Urothelium cell line (cell line): ENCODE measurements around the gene RNFT1.
"Not testable (repeated sequence)": the region's sequence is repeated elsewhere in the genome, so short reads cannot be mapped to it uniquely, and the experiment has no call there.

ENCODE experiments used
- DNase-seq: peaks from one replicate; pipeline ENCODE4 v3.0.0; 2011; ENCODE audit warnings: low spot score, mixed read lengths
- FAIRE-seq: peaks from 2 replicates; lab custom pipeline; 2011; peaks lifted over from hg19 to GRCh38; lab: Jason Lieb, UNC

Gene RNFT1, protein sequence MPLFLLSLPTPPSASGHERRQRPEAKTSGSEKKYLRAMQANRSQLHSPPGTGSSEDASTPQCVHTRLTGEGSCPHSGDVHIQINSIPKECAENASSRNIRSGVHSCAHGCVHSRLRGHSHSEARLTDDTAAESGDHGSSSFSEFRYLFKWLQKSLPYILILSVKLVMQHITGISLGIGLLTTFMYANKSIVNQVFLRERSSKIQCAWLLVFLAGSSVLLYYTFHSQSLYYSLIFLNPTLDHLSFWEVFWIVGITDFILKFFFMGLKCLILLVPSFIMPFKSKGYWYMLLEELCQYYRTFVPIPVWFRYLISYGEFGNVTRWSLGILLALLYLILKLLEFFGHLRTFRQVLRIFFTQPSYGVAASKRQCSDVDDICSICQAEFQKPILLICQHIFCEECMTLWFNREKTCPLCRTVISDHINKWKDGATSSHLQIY

DNA sequence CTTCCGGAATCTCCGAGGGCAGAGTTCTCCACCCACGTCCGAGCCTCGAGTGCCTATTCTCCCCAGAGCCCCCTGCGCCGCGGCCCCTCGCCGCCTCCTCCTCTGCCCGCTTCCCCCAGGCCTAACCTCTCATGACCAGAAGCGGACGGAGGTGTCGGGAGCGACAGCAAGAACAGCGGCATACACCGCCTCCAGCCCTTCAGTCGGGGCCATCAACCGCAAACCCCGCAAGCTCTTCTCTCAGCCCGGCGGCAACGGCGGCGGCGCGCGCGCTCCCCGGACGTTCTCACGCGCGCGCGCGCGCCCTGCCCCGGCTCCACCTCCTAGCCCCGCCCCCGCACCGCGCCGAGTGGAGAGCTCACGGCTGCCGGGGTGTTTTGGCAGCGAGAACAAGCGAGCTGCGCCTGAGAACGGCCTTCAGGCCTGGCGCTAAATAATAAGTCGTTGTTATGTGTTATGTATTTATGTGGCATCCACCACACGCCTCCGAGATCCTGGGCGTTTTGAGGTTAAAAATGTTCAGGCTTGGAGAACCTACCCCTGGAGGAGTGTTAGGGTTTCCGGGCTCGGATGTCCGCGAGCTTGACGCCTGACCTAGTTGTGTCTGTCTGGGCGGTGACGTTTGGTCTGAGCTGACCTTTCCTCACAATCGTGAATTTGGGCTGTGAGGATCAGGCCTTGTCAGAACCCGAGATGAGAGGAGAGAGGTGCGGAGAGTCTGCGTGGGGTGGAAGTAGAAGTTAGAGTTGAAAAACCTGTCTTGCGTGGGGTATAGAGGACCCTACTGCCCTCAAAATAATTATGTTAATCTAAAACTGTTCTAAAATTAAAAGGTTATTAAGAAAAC is at the start of gene RNFT1:
Gene RNFT1 (minus strand): TSS at position 259 of the 847 bp plus-strand sequence. CDS start 77 bp downstream, at position 182.
- peak; percentile 99 for DNase-seq
- peak; percentile 94 for FAIRE-seq

DNA sequence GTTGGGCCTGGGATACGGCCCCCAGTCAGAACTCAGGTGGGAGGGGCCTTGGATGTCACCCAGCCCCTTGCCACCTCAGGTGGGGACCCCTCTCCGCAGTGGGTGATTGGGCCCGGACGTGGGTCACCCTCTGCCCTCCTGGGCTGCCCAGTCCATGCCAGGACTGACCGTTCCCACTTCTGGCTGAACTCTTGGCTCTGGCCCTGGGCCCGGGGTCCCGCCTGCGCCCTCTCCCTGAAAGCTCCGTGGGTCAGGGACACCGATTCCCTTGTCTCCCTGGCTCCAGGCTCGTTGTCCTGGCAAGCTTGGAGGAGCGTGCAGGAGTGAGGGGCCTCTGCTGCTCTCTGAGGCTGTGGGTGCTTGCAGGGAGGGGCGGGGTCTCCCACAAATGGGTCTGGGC is 44.8 kb upstream of the RNFT1 start:
- DNase-seq: not testable (repeated sequence)
- peak; percentile 9 for FAIRE-seq

DNA sequence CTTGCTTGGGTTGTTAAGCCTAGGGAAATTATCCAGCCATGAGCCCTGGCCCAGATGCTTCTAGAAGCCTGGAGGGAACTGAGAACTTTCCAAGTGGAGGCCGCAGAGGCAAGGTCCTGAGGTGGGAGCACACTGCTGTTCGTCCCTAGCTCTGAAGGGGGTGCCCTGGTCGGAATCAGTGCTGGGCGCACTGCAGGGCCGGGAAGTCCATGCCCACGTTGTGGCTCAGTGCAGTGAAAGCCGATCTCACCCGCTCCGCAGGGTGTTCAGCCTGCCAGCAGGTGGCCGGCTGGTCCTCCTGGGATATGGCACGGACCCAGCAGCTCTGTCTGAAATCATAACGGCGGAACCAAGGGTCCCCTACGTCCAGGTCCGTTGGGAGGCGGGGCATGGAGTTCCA is 43.8 kb upstream of the RNFT1 start:
- peak; percentile 61 for FAIRE-seq
- DNase-seq: not testable (repeated sequence)

DNA sequence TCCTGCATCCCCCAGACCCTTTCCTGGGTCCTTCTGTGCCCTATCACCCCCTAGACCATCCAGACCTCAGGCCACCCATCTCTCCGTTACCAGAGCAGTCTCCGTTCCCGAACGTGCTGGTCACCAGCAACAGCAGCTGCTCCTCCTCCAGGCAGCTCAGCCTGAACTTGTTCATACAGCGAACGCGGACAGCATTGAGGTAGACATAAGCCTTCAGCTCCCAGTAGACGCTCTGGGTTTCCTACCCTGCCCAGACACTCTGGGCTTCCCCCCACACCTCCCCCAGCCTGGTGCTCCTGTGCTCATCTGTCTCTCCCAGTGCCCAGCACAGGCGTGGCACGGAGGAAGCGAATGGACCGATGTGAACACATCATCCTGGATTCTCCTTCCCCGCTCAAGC is 41.6 kb upstream of the RNFT1 start:
- DNase-seq (peak; percentile 0), FAIRE-seq (no peak)

DNA sequence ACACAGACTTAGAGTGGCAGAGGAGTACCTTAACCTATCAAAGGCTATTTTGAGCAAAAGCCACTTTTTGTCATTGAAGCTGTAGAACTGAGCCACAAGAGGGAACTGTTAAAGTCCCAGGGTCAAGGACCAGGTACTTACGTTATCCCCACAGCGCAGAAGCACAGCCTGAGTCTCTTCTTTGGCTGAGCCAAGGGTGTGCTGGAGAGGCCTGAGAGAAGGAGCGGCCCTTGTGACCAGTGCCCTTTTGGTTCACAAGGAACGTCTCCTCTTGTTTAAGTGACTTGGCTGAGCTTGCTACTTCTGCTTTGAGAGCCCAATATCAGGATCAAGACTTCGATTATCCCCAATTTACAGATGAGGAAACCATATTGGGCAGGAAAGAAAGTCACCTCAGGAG is 40.0 kb upstream of the RNFT1 start:
- FAIRE-seq, DNase-seq: not testable (repeated sequence)

DNA sequence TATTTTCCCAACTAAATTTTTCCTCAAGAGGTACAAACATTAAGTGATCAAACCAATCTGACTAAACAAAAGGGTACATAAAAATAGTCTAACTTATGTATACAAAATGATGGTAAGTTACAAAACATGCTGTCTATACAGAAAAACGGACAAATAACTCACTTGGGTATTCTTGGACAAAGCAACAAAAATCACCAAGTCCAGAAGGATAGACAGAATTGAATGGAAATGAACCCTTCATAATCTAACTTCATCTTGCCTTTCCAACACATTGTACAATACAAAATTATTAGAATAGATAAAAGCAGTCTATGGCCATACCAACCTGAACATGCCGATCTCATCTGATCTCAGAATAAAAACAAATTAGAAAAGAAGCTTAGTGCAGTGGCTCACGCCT is 37.9 kb upstream of the RNFT1 start:
- FAIRE-seq, DNase-seq: not testable (repeated sequence)

DNA sequence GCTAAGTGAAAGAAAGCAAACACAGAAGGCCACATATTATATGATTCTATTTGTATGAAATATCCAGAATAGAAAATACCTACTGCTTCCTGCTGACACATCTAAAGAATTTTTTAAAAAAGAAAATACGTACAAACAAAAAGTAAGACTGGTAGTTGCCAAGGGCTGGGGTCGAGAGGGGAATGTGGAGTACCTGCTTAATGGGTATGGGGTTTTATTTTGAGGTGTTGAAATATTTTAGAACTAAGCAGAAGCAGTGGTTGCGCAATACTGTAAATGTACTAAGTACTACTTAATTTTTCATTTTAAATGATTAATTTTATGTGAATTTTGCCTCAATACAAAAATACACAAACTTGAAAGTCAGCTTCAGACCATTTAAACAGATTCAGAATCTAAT is 32.1 kb upstream of the RNFT1 start:
- FAIRE-seq, DNase-seq: not testable (repeated sequence)

DNA sequence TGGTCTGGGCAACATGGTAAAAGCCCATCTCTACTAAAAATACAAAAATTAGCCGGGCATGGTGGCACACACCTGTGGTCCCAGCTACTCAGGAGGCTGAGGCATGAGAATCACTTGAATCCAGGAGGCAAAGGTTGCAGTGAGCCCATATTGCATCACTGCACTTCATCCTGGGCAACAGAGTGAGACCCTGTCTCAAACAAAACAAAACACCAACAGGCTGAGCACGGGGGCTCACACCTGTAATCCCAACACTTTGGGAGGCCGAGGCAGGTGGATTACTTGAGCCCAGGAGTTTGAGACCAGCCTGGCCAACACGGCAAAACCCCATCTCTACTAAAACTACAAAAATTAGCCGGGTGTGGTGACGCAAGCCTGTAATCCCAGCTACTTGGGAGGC is 10.6 kb upstream of the RNFT1 start:
- FAIRE-seq, DNase-seq: not testable (repeated sequence)

DNA sequence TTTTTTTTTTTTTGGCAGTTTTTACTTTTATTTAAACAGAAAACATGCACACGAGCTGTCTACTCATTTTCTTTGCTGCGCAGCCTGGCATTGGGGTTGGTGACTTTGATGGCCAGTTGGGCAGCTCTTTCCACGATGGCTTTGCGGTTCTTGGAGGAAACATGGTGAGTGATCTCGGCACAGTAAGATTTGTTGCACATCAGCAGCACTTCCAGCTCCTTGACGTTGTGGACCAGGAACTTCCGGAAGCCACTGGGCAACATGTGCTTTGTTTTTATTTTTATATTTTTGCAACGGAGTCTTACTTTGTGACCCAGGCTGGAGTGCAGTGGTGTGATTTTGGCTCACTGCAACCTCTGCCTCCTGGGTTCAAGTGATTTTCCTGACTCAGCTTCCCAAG is 8.9 kb upstream of the RNFT1 start:
- DNase-seq, FAIRE-seq: not testable (repeated sequence)

DNA sequence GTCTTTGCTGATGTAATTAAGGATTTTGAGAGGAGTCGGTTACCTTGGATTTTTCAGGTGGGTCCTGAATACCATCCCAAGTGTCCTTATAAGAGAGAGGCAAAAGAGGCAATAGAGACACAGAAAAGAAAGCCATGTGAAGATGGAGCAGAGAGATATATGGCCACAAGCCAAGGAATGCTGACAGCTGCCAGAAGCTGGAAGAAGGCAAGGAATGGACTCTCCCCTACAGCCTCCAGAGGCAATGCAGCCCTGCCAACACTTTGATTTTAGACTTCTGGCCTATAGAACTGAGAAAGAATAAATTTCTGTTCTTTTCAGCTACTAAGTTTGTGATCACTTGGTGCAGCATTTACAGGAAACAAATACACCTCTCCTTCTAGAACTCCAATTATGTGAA is 8.2 kb upstream of the RNFT1 start:
- DNase-seq (no peak), FAIRE-seq (no peak)

DNA sequence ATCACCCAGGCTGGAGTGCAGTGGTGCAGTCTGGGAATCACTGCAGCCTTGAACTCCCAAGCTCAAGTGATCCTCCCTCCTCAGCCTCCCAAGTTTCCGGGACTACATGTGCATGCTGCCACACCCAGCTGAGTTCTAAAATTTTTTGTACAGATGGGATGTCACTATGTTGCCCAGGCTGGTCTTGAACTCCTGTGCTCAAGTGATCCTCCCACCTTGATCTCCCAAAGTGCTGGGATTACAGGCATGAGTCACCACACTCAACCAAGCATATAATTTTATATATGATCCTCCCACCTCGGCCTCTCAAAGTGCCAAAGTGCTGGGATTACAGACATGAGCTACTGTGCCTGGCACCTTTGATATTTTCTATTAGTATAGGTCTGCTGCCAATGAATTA is 7.2 kb upstream of the RNFT1 start:
- not testable (repeated sequence) for DNase-seq, FAIRE-seq

DNA sequence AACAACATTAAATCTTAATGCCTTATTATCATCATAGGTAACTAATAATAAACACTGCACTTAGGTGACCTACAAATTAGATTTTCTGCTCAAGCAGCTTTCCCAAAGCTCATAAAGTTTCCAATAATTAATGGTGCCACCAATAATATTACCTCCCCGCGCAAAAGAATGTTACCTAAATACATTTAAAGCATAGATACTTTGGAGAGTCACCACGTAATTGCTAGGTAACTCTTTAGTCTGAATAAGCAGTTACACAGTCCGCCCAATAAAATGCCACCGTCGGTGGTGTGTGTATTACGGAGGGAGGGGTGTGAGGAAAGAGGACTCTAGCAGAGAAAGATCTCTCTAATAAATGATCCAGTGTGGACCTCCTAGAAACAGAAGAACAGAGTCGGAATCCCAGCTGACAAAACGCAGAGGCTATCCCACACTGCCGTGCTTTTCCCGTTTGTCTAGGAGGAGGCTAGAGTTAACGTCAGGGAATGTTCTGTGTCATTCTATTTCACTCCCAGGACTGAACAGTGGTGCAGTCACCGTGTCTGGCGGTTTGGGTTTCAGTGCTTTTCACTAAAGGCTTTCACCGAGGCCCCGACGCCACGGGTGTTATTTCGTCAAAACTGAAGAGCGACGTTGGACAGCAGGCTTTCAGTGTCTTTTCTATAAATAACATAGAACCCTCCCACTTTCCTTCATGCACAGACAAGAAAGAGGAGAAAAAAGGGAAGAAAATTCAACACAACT is 630 bp downstream of the RNFT1 start:
- peak; percentile 85 for FAIRE-seq
- DNase-seq: peak; percentile 72

DNA sequence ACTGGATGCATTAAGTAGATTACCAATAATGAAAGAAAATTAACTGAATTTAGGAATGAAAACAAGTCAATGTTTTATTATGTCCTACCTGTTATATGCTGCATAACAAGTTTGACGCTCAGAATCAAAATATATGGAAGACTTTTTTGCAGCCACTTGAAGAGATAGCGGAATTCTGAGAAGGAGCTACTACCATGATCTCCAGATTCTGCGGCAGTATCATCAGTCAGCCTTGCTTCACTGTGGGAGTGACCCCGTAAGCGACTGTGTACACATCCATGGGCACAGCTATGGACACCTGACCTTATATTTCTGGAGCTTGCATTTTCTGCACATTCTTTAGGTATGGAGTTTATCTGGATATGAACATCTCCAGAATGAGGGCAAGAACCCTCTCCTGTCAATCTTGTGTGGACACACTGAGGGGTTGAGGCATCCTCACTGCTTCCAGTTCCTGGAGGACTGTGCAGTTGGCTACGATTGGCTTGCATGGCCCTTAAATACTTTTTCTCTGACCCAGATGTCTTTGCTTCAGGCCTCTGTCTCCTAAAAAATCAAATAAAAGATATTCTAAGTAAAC is 1.7 kb downstream of the RNFT1 start:
- DNase-seq: no peak
- FAIRE-seq: peak; percentile 59

DNA sequence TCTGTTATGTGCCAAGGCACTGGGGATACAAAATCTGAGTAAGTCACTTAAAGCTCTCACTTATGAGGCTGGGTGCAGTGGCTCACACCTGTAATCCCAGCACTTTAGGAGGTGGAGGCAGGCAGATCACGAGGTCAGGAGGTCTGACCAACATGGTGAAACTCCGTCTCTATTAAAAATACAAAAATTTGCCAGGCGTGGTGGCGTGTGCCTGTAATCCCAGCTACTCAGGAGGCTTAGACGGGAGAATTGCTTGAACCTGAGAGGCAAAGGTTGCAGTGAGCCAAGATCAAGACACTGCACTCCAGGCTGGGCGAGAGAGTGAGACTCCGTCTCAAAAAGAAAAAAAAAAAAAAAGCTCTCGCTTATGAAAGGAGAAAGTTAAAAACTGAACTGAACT is 5.0 kb downstream of the RNFT1 start:
- peak; percentile 9 for FAIRE-seq
- DNase-seq: not testable (repeated sequence)

DNA sequence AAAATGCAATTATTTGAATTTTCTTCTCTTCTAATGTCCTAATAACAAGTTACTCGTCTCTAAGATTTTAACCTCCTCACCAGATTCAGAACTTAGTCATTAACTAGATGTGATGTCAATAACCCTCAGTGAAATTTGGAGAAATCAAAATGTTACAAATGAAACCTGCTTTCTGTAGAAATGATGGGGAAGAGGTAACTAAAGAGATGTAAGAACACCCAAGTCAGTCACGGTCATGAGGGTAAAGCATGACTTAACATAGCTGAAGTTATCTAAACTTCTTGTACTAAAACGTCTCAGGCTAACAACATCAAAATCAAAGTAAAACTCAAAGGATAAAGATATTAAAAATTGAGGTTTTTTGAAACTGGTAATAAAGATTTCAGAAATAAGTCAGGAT is 9.7 kb downstream of the RNFT1 start:
- no peak for FAIRE-seq

DNA sequence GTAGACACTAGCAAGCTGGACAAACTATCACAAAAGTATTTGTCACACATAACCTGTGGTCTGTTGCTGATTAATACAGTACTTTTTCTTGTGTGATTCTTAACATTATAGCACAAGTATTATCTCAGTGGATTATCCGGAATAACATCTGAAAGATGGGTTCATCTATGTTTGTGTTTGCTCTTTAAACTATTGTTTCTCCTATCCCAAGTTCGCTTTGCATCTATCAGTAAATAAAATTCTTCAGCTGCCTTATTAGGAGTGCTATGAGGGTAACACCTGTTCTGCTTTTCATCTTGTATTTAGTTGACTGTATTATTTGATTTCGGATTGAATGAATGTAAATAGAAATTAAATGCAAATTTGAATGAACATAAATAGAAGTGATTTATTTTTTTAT is 14.5 kb downstream of the RNFT1 start:
- no peak for FAIRE-seq
- no peak for DNase-seq

More for the DNA sequence above, 9.7 kb downstream of the RNFT1 start:
- DNase-seq: no peak

DNA sequence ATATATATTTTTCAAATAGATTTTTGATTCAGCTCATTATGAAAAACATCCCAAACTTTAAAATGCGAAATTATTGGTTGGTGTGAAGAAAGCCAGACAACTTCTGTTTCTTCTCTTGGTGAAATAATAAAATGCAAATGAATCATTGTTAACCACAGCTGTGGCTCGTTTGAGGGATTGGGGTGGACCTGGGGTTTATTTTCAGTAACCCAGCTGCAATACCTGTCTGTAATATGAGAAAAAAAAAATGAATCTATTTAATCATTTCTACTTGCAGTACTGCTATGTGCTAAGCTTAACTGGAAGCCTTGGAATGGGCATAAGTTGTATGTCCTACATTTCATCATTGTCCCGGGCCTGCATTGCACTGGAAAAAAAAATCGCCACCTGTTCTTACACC is 17.2 kb downstream of the RNFT1 start:
- not testable (repeated sequence) for DNase-seq
- FAIRE-seq: peak; percentile 5

DNA sequence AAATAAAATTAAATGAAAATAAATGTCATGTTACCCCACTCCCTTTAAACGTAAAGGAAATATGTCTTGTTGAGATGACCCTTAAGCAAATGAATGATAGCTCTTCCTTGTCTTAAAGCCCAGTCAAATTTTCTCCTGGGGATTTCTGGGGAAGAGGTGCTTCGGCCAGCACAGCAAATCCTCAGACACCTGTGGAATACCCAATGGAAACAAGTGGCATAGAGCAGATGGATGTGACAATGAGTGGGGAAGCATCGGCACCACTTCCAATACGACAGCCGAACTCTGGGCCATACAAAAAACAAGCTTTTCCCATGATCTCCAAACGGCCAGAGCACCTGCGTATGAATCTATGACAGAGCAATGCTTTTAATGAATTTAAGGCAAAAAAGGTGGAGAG is 18.1 kb downstream of the RNFT1 start:
- peak; percentile 37 for FAIRE-seq
- not testable (repeated sequence) for DNase-seq

DNA sequence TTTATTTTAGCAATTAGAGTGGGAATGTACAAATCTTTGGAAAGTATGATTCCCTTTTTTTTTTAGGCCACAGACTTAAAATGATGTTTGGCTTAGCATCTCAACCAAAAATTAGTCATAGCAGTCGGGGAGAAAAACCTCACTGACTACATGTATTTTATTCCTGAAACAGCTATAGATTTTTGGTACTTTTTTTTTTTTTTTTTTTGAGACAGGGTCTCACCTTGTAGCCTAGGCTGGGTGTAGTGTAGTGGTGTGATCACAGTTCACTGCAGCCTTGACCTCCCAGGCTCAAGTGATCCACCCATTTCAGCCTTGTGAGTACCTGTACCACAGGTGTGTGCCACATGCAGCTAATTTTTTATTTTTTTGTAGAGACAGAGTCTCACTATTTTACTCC is 23.4 kb downstream of the RNFT1 start:
- FAIRE-seq: no peak

DNA sequence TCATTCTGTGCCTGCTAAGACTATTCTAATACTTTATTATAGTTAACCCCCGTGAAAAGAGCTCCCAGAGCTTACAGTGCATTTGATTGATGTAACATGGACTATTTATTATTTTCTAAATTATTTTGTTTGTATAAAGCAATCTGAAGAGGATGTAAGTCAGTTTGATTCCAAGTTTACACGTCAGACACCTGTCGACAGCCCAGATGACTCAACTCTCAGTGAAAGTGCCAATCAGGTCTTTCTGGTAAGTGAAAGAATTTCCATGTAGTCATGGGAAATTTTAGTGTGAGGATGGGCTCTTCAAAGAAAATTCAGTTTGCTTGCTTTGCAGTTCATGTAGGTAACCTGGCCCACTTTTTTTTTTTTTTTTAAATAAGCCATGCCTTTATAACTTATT is 23.8 kb downstream of the RNFT1 start:
- not testable (repeated sequence) for FAIRE-seq, DNase-seq

More for the DNA sequence above, 23.4 kb downstream of the RNFT1 start:
- DNase-seq: no peak
